GM11168 (cell line): Measurements from ENCODE around the gene CCDC197.

Experiments
- in situ Hi-C: fragments of 300-500 bp; cut with MboI; formaldehyde crosslinking; loops from one replicate; pipeline ENCODE4 v1.12.0; 2022; ENCODE audit warnings: low sequenced_read_pairs; ENCODE audit not compliant: unreplicated experiment

The CCDC197 gene

GRCh38 chr14:93976477-93977057, 20.5 kb upstream of the CCDC197 start, which contains the start of gene ASB2:
ASB2 (minus strand) TSS chr14:93976570; CDS start chr14:93964539, 12,031 bp downstream.
- in situ Hi-C loops: no loop called here

- in situ Hi-C loops: no loop called here
Observed at GRCh38 chr14:93977171-93977570, 19.9 kb upstream of the CCDC197 start.

- in situ Hi-C loops: no loop called here
Observed at GRCh38 chr14:93977790-93978581, 19.1 kb upstream of the CCDC197 start.

GRCh38 chr14:93978735-93979134, 18.4 kb upstream of the CCDC197 start:
- in situ Hi-C loops: no loop called here

GRCh38 chr14:93980456-93981201, 16.5 kb upstream of the CCDC197 start:
- in situ Hi-C loops: no loop called here

GRCh38 chr14:93981316-93982229, 15.5 kb upstream of the CCDC197 start:
- in situ Hi-C loops: no loop called here

- in situ Hi-C loops: no loop called here
Observed at GRCh38 chr14:93982230-93983007, 14.7 kb upstream of the CCDC197 start.

GRCh38 chr14:93984070-93984469, 13.0 kb upstream of the CCDC197 start:
- in situ Hi-C loops: no loop called here

- in situ Hi-C loops: no loop called here
Observed at GRCh38 chr14:93984987-93985410, 12.1 kb upstream of the CCDC197 start.

GRCh38 chr14:93986955-93987354, 10.1 kb upstream of the CCDC197 start:
- in situ Hi-C loops: no loop called here

- in situ Hi-C loops: no loop called here
Observed at GRCh38 chr14:93987376-93987775, 9.7 kb upstream of the CCDC197 start.

GRCh38 chr14:93987815-93988476, 9.2 kb upstream of the CCDC197 start:
- in situ Hi-C loops: no loop called here

- in situ Hi-C loops: no loop called here
Observed at GRCh38 chr14:93989939-93990338, 7.2 kb upstream of the CCDC197 start.

- in situ Hi-C loops: no loop called here
Observed at GRCh38 chr14:93991212-93991611, 5.9 kb upstream of the CCDC197 start.

GRCh38 chr14:93991649-93992048, 5.5 kb upstream of the CCDC197 start:
- in situ Hi-C loops: no loop called here

- in situ Hi-C loops: no loop called here
Observed at GRCh38 chr14:93993382-93993781, 3.7 kb upstream of the CCDC197 start.

GRCh38 chr14:93994919-93995682, 2.0 kb upstream of the CCDC197 start:
- in situ Hi-C loops: no loop called here

GRCh38 chr14:93996130-93996695, 888 bp upstream of the CCDC197 start:
- in situ Hi-C loops: no loop called here
